HG03060 (cell line): ENCODE results near the gene PDE6A.

ENCODE experiments used
- ATAC-seq: cut with Tn5 transposase; IDR thresholded peaks from one replicate; pipeline ENCODE4 v1.9.1; 2021; ENCODE audit warnings: low read depth, moderate number of reproducible peaks; ENCODE audit not compliant: unreplicated experiment

Gene PDE6A

DNA sequence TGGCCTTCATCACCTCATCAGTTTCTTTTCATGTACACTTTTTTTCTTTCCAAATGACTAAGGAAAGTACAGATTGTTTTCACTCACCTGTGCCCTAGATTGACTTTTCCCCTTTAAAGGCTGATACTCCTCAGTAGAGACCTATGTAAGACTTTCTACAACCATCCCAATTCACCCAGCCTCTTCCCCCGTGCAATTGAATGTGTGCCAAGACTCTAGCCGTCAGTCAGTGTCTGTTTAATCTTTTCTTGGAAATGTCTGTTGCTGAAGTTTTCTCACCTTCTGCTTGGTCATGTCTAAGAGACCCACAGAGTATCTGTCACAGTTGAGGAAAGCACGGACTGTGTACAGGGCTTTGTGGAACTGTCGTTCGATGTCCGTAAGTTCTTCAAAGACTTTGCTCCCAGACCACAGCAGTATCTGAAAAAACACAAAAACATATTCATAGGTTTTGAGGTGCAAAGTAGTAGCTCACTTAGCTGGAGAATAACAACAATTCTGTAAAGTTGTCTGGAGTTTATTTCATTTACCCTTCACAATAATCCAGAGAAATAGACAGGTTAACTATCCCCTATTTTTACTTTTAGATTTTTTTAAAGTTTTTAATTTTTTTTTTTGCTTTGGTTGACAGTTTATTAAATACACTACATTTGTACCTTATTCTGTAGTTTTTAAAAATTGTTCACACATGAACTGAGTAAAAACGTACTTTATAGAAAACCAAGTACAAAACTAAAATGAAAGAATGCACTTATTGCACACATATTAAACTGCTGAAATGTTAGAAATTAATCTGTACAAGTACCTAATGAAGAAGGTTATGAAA lies 13.6 kb downstream of the PDE6A start:
- no peak for ATAC-seq

DNA sequence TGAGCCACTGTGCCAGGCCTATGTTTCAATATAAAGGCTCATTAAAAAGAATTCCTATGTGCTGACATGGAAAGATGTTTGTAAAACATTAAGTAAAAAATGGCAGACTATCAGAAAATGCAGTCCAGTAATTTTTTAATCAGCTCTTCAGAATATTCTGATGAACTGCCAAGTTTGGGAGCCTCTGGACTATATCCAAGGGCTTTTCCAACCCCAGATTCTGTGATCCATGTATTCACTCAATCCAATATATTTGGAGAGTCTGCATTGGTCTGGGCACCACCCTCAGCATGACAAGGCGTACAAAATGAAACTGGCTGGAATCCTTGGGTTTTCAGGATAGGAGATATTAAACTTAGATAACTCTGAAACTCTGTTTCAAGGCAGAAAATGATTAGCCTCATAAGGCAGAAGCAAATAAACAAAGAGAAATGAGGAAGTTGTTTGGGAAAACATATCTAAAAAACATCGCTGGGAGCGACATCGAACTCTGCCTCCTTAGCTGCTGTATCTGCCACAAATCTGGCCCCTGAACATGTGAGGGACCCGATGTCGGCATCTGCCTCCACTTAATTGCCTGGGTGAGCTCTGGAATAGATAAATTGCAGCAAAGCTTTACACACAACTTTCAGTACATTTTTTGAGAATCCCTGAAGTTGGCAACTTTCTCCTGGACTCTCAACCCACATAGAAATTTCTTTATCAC lies 14.4 kb downstream of the PDE6A start:
- ATAC-seq, result no peak

GRCh38 chr5:149924486-149924885 lies 20.1 kb downstream of the PDE6A start:
- no peak for ATAC-seq

DNA sequence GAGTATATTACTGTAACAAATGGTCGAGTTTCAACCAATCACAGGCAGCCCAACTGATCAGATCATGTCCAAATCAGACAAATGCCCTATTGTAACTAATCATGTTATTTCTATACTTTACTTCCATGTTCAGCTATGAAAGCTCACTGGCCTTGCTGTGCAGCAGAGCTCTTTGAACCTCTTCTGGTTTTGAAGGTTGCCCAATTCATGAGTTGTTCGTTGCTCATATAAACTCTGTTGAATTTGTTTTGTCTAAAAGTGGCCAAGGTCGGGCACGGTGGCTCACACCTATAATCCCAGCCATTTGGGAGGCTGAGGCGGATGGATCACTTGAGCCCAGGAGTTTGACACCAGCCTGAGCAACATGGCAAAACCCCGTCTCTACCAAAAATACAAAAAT lies 21.6 kb downstream of the PDE6A start:
- ATAC-seq, result no peak

- no peak for ATAC-seq
These were observed 23.0 kb downstream of the PDE6A start for GRCh38 chr5:149921597-149921996.

DNA sequence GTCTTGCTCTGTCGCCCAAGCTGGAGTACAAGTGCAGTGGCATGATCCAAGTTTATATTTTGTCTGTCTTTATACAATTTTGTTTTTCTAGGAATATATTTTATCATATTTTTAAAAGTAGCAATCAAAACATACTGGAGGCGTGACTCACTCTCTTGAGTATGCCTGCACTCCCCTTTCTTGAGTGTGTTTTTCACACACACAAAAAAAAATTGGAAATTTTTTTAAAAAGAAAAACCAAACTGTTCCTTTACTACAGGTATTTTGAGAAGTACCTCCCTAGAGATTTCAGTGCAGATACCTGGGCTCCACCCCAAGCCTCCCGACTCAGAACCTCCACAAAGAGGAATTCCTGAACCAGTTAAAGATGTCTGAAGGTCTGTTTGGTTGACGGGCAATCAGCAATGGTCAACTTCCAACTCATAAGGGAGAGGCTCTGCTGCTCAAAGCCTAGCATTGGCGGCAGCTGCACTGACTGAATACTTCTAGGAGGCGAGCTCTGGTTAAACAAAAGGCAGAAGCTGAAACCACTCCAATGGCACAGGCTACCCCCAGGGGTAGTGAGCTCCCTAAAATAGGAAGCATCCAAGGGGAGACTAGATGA lies 27.4 kb downstream of the PDE6A start:
- ATAC-seq, result no peak

- no peak for ATAC-seq
These were observed 28.1 kb downstream of the PDE6A start for GRCh38 chr5:149916334-149917072.

GRCh38 chr5:149915392-149916260 lies 29.0 kb downstream of the PDE6A start:
- ATAC-seq, result no peak

DNA sequence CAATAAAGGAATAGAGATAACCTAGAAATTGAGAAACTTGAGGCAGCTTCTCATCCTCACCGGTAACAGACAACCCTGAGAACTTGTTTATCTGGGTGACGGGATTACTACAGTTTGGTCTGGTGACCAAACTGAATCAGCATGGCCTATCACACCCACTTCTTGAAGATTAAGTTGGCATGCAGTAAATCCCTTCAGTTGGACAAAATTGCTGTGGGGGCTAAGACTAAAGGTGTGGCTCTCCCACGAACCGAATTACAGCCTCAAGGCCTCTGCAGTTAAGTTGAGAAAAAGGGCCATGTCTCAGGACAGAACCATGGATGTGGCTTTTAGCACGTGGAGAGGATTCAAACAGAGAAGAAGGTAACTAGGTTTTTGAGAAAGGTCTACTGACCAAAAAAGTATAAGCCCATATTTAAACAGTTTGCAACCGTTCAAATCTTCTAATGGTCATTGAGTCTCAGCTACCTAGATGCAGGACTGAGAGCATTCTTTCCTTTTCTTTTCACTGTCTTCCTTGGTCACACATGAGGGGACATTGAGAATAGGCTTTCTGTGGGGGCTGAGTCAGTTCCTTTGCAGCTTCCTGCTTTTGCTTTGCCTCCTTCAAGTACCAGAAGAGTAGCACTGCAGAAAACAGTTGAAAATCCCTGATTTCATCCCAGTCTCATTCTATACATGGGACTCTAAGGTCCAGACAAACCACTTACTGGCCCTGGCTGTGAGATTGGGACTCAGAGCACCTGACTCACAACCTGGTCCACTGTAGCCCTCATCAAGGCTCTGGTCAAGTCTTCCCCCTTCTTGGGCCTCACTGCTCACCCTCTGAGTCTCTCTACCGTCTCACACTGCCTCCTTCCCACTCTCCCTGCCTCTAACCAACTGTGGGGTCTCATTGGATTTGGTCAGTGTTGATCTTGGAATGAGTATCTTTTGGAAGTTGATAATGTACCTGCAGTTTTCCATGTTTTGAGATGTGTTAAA lies 30.9 kb downstream of the PDE6A start:
- ATAC-seq, result no peak

DNA sequence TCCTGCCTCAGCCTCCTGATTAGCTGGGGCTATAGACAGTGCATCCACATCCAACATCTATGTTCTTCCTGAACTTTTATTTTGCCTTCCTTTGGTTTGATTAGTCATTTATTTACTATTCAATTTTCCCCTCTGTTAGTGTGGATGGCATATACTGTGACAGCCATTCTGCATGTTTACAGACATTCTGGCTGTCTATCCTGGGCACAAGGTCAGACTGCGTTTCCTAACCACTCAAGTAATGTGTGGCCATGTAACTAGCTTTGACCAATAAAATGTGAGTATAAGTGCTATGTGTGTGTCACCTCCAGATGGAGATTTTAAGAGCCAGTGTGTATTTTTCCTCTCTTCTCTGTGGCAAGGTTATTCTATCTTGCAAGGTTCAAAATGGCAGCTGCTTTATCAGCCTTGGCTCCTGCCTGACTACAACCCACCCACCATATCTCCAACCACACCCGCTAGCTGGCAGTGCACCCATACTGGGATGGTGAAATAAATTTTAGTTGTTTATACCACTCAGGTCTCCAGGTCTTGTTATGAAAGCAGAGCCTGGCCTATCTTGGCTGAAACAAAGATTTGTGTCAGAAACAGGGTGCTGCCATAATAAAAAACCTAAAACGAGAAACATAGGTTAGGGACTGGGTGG lies 32.2 kb downstream of the PDE6A start:
- no peak for ATAC-seq

DNA sequence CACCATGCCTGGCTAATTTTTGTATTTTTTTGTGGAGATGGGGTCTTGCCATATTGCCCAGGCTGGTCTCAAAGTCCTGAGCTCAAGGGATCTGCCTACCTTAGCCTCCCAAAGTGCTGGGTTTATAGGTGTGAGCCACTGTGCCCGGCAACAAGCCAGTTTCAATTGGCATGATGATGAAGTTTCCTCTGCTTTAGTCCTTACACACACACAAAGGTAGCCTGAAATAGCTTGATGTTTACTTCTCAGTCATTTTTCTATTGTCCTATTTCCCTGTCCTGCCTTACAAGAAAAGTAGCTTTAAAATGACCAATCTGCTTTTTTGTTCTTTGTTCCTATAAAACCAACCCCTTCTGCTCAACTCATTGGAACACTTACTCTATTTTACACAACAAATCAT lies 33.6 kb downstream of the PDE6A start:
- no peak for ATAC-seq

DNA sequence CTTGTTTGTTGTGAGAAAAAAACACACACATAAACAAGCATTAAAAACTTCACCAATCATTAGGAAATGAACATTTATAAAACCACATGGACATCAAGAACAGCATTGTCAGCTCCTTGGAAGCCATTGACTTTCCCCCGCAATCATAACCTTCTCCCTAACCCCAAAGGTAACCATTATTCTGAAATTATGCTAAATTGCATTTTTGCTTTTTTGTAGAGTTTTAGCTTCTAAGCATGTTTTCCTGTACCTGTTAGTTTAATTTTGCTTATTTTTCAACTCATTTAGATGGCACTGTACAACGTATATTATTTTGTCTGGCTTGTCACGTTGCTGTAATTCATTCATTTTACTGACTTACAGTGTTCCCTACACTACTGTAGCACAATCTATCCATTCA lies 36.8 kb downstream of the PDE6A start:
- no peak for ATAC-seq

GRCh38 chr5:149904977-149905376 lies 39.6 kb downstream of the PDE6A start:
- no peak for ATAC-seq

- no peak for ATAC-seq
These were observed 40.2 kb downstream of the PDE6A start for GRCh38 chr5:149904293-149904886.

DNA sequence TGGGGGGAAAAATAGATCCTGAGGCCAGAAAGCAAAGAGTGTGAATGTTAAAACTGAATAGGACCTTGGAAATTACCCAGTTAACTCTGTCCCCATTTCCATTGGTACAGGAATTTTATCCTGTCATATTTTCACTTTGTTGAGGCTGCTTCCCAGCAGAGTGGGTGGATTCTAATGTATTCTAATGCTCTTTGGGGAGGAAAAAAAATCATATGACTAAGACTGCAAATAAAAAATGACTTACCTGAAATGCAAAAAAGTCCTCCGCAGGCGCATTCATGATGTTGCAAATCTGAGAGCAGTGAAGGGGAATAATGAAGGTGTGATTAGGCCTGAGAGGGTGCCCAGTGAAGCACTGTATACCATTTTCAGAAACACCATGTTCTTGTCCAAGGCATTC lies 41.2 kb downstream of the PDE6A start:
- ATAC-seq, result no peak

DNA sequence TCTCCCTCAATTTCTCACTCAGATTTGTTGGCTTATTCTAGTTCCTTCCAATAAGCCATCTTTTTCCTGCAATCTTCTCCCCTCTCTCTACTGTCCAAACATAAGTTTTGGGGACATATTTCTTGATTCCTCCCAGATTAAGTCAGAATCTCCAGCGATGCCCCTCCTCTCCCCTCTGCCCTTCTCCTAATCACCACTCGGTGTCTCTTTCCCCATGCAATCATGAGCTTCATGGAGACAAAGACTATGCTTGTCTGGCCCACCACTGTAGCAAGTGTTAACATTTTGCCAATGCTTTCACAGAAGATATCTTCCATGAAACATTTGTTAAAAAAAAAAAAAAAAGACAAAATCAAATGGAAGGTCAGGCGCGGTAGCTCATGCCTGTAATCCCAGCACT lies 42.4 kb downstream of the PDE6A start:
- no peak for ATAC-seq

DNA sequence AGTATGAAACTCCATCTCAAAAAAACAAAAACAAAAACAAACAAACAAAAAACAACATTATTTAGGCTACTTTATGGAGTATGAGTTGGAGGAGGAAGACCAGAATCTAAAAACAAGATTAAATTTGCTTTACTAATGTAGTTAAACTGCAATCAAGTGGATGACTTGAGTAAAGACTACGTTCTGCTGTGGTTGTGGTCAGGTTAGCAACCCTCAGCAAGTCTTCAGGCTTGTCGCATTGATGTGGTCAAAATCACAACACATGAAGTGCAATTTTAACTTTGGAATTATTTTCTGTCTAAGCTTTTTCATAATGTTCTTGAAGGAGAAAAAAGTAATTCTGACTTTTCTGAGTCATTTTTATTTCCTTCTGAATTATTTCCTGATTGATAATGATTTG lies 43.1 kb downstream of the PDE6A start:
- ATAC-seq, result no peak

- no peak for ATAC-seq
These were observed 44.2 kb downstream of the PDE6A start for GRCh38 chr5:149900390-149900789.
